Kidney (tissue), 14 donors: ENCODE measurements around the gene SERPINA7. TPM values are rescaled to one million over a fixed set of nuclear protein-coding genes. Genes with fewer than 3 reads are reported as not detected.

Source experiments
- DNase-seq, 5 donors: peaks; one replicate each; pipeline ENCODE4 v3.0.0-alpha.2; 2013 to 2020
- FAIRE-seq: peaks from 2 replicates; lab custom pipeline; 2012; peaks lifted over from hg19 to GRCh38; lab: Jason Lieb, UNC
- H3K27ac ChIP-seq, 2 donors: one replicate each; pipeline ENCODE4 v1.7.0; 2013; ENCODE audit warnings: low read depth in 2 of 2, low read length in 2 of 2, inconsistent platforms in 1 of 2
- H3K27me3 ChIP-seq: one replicate; pipeline ENCODE4 v1.7.1; 2013; ENCODE audit warnings: low read length, inconsistent platforms; ENCODE audit not compliant: control insufficient read depth, insufficient read depth
- H3K36me3 ChIP-seq, 3 donors: one replicate each; pipeline versions ENCODE4 v1.7.0 to v1.7.1; 2013; ENCODE audit warnings: low read length in 3 of 3, control low read depth in 1 of 3, inconsistent platforms in 1 of 3; ENCODE audit not compliant: insufficient read depth in 3 of 3, control insufficient read depth in 2 of 3
- H3K4me1 ChIP-seq, 3 donors: one replicate each; pipeline versions ENCODE4 v1.7.0 to v1.7.1; 2013; ENCODE audit warnings: low read length in 3 of 3, inconsistent platforms in 1 of 3, low read depth in 1 of 3; ENCODE audit not compliant: control insufficient read depth in 2 of 3, insufficient read depth in 2 of 3
- H3K4me3 ChIP-seq, 3 donors: one replicate each; pipeline versions ENCODE4 v1.7.0 to v1.8.1; 2013; ENCODE audit warnings: low read length in 3 of 3, control low read depth in 1 of 3, inconsistent platforms in 1 of 3
- H3K9ac ChIP-seq, 3 donors: one replicate each; pipeline versions ENCODE4 v1.7.0 to v1.7.1; 2013; ENCODE audit warnings: low read length in 3 of 3, control low read depth in 1 of 3, inconsistent platforms in 1 of 3
- H3K9me3 ChIP-seq, 3 donors: one replicate each; pipeline versions ENCODE4 v1.7.0 to v1.7.1; 2013; ENCODE audit warnings: low read length in 3 of 3, control low read depth in 1 of 3, inconsistent platforms in 1 of 3; ENCODE audit not compliant: control insufficient read depth in 2 of 3, insufficient read depth in 1 of 3
- CTCF ChIP-seq: IDR thresholded peaks from 3 replicates; pipeline ENCODE4 v1.5.1; 2012; ENCODE audit warnings: mild to moderate bottlenecking, moderate library complexity, borderline replicate concordance; ENCODE audit not compliant: insufficient read depth; ENCODE audit errors: extremely low read depth
- intact Hi-C: fragments of 100-400 bp; cut with DNase I; formaldehyde crosslinking; loops from one replicate; pipeline ENCODE4 v1.11.1; 2022
- polyA plus RNA-seq: library from polyadenylated mRNA; stranded (reverse); fragments of 350-450 nt; fragmentation: Illumina TruSeq; extraction: RNeasy Lipid Tissue Mini Kit (QIAGEN cat#74804); gene quantifications from one replicate; pipeline ENCODE4 v1.2.3, GENCODE V29; 2014; ENCODE audit warnings: low read depth, low replicate concordance; ENCODE audit not compliant: insufficient read depth
- total RNA-seq: library from RNA; stranded (reverse); fragmentation: NEBNext Ultra II Directional; extraction: Animal tissue kit (Norgen Biotek cat#: 25700); gene quantifications from one replicate; pipeline ENCODE4 v1.2.1, GENCODE V29; 2021
- donor health status: control.
- donor health status: control.
- donor health status: control.
- donor health status: control.
- donor health status: control.
- donor health status: DM: yes; HTN: yes; CAD: no.
- donor health status: Normal renal cell carcinoma (clear cell type).

SERPINA7 gene
- total and polyA plus RNA-seq, 2 donors from 2014 or later, result 1.2 TPM; not detected in 1

GRCh38 chrX:106037835-106038473, 573 bp downstream of the SERPINA7 start:
- no peak for TF ChIP-seq CTCF
- Histone ChIP-seq H3K36me3 (no peaks in the 10 kb centered on the region), H3K9ac (no peak overlapping the region), H3K27me3 (no peaks in the 10 kb centered on the region), H3K9me3 (no peaks in the 10 kb centered on the region), H3K4me1 (peaks cover 0 to 2% (median 0%) of the 10 kb centered on the region in 3 donors), H3K27ac (no peak overlapping the region), H3K4me3 (no peak overlapping the region)
- DNase-seq (no peak), FAIRE-seq (no peak)
- intact Hi-C loops, result no loop called here

- no peak for TF ChIP-seq CTCF
- peaks cover 2% of the 10 kb centered on the region for H3K27me3 ChIP-seq
- H3K9me3 ChIP-seq, result no peaks in the 10 kb centered on the region
- H3K4me3 ChIP-seq, result no peak overlapping the region
- H3K27ac ChIP-seq, result no peak overlapping the region
- peaks cover 0 to 2% (median 0%) of the 10 kb centered on the region in 3 donors for H3K4me1 ChIP-seq
- H3K36me3 ChIP-seq, result no peaks in the 10 kb centered on the region
- no peak for DNase-seq
- intact Hi-C loops, result no loop called here
- no peak for FAIRE-seq
- no peak overlapping the region for H3K9ac ChIP-seq
These were observed 1.8 kb downstream of the SERPINA7 start for GRCh38 chrX:106036716-106037115.

GRCh38 chrX:106035064-106035463, 3.5 kb downstream of the SERPINA7 start:
- Histone ChIP-seq H3K27me3 (peaks cover 2% of the 10 kb centered on the region), H3K4me3 (no peak overlapping the region), H3K36me3 (no peaks in the 10 kb centered on the region), H3K27ac (no peak overlapping the region), H3K9me3 (no peaks in the 10 kb centered on the region), H3K9ac (no peak overlapping the region), H3K4me1 (peaks cover 0 to 2% (median 0%) of the 10 kb centered on the region in 3 donors)
- no peak for DNase-seq
- peak; percentile 31 for TF ChIP-seq CTCF
- intact Hi-C loops, result no loop called here
- no peak for FAIRE-seq
